A673 (cell line): ENCODE results near the gene ACYP2. TPM values are rescaled to one million over a fixed set of nuclear protein-coding genes. Genes with fewer than 3 reads are reported as not detected.

ENCODE experiments used
- BruUV-seq: library from RNA; stranded (reverse); fragments of 400-500 nt; replicated peaks from 2 replicates; lab custom pipeline; 2021; lab: Mats Ljungman, UMichigan
- CTCF ChIA-PET: fragments of 300-600 bp; sonication (Branson Sonifier 250); formaldehyde crosslinking; loops from one replicate; lab custom pipeline; 2022; ENCODE audit warnings: antibody characterized with exemption; lab: Charles Lee
- POLR2A ChIA-PET: fragments of 300-600 bp; sonication (Branson Sonifier 250); formaldehyde crosslinking; loops from one replicate; lab custom pipeline; 2022; ENCODE audit warnings: antibody characterized with exemption; ENCODE audit not compliant: low non-redundant PET; lab: Charles Lee
- DNase-seq: peaks from one replicate; pipeline ENCODE4 v3.0.0-alpha.2; 2015; ENCODE audit warnings: low spot score
- H3K27ac ChIP-seq: fragments of 200-600 bp; sonication (generic); 2 replicates; pipeline ENCODE4 v1.5.1; 2016; ENCODE audit warnings: mixed run types, low read depth, mild to moderate bottlenecking, mixed read lengths, antibody characterized with exemption, low read length; ENCODE audit not compliant: poor library complexity, severe bottlenecking
- H3K27me3 ChIP-seq: fragments of 200-600 bp; sonication (generic); replicated peaks from 2 replicates; pipeline ENCODE4 v1.6.1; 2017; ENCODE audit warnings: mixed run types, low read depth, mild to moderate bottlenecking, mixed read lengths, antibody characterized with exemption, low read length; ENCODE audit not compliant: insufficient read depth, poor library complexity
- H3K36me3 ChIP-seq: fragments of 200-600 bp; sonication (generic); 2 replicates; pipeline ENCODE4 v1.6.1; 2016; ENCODE audit warnings: mixed run types, mild to moderate bottlenecking, mixed read lengths, antibody characterized with exemption, low read length; ENCODE audit not compliant: insufficient read depth, poor library complexity, severe bottlenecking
- H3K4me1 ChIP-seq: fragments of 200-600 bp; sonication (generic); 2 replicates; pipeline ENCODE4 v1.6.1; 2017; ENCODE audit warnings: mixed run types, mild to moderate bottlenecking, mixed read lengths, antibody characterized with exemption, low read length; ENCODE audit not compliant: insufficient read depth, poor library complexity, severe bottlenecking
- H3K4me3 ChIP-seq: fragments of 200-600 bp; sonication (generic); 2 replicates; pipeline ENCODE4 v1.5.1; 2016; ENCODE audit warnings: low read depth, mixed run types, mild to moderate bottlenecking, mixed read lengths, low read length; ENCODE audit not compliant: poor library complexity, severe bottlenecking
- H3K9me3 ChIP-seq: fragments of 200-600 bp; sonication (generic); 2 replicates; pipeline ENCODE4 v1.6.1; 2016; ENCODE audit warnings: mixed run types, low read depth, mild to moderate bottlenecking, mixed read lengths, antibody characterized with exemption, low read length; ENCODE audit not compliant: poor library complexity, severe bottlenecking
- CTCF ChIP-seq: fragments of 300-800, 200-600 bp; sonication (generic); conservative IDR thresholded peaks from 2 replicates; pipeline ENCODE4 v1.5.1; 2017; ENCODE audit warnings: low read depth, mild to moderate bottlenecking, antibody characterized with exemption, low read length, moderate library complexity, mixed read lengths
- EZH2 ChIP-seq: fragments of 200-600 bp; sonication (generic); IDR thresholded peaks from 2 replicates; pipeline ENCODE4 v1.6.1; 2017; ENCODE audit warnings: borderline replicate concordance, low read depth, mild to moderate bottlenecking, mixed read lengths, antibody characterized with exemption, low read length; ENCODE audit not compliant: poor library complexity, severe bottlenecking
- intact Hi-C: fragments of 100-400 bp; cut with micrococcal nuclease; formaldehyde crosslinking; loops from one replicate; pipeline ENCODE4 v1.10.0; 2022; ENCODE audit not compliant: unreplicated experiment
- total RNA-seq: library from RNA; stranded (reverse); gene quantifications from 2 replicates; pipeline ENCODE4 v1.2.3, GENCODE V29; 2021

ACYP2 gene
- total RNA-seq, 1 experiment from 2014 or later = 10.1 TPM

GRCh38 chr2:54158311-54158710 is 42.9 kb downstream of the ACYP2 start:
- Histone ChIP-seq H3K4me1 (no peaks in the 10 kb centered on the region), H3K27ac (no peak overlapping the region), H3K36me3 (no peaks in the 10 kb centered on the region), H3K9me3 (peaks cover 2% of the 10 kb centered on the region), H3K27me3 (no peaks in the 10 kb centered on the region), H3K4me3 (no peak overlapping the region)
- ChIA-PET POLR2A (no interaction called here), CTCF (no interaction called here)
- intact Hi-C loops = no loop called here
- no peak for DNase-seq
- BruUV-seq = no TSS peak
- no peak for TF ChIP-seq CTCF
- no peak for TF ChIP-seq EZH2

- TF ChIP-seq CTCF = no peak; the same call in 1 of the 2 replicates
- no peak for TF ChIP-seq EZH2
- intact Hi-C loops = no loop called here
- no peaks in the 10 kb centered on the region for H3K27me3 ChIP-seq
- DNase-seq = no peak
- POLR2A ChIA-PET = interaction anchor here (0.7 kb wide), 1 partner anchor 179 kb away, joined by 3 read pairs; no protein-coding TSS in a partner anchor
- no peak overlapping the region for H3K27ac ChIP-seq
- no TSS peak for BruUV-seq
- no peaks in the 10 kb centered on the region for H3K9me3 ChIP-seq
- CTCF ChIA-PET = interaction anchor here (1.0 kb wide), 1 partner anchor 339 kb away, joined by 3 read pairs; no protein-coding TSS in a partner anchor
- H3K4me3 ChIP-seq = no peak overlapping the region
- no peaks in the 10 kb centered on the region for H3K36me3 ChIP-seq
- no peaks in the 10 kb centered on the region for H3K4me1 ChIP-seq
Measured at GRCh38 chr2:54161660-54162424, 46.4 kb downstream of the ACYP2 start.

- CTCF ChIA-PET = no interaction called here
- no peak overlapping the region for H3K27ac ChIP-seq
- no peaks in the 10 kb centered on the region for H3K4me1 ChIP-seq
- H3K27me3 ChIP-seq = no peaks in the 10 kb centered on the region
- POLR2A ChIA-PET = no interaction called here
- no TSS peak for BruUV-seq
- H3K36me3 ChIP-seq = no peaks in the 10 kb centered on the region
- TF ChIP-seq EZH2 (no peak), CTCF (no peak)
- H3K4me3 ChIP-seq = no peak overlapping the region
- DNase-seq = no peak
- intact Hi-C loops = no loop called here
- no peaks in the 10 kb centered on the region for H3K9me3 ChIP-seq
Measured at GRCh38 chr2:54164106-54164505, 48.7 kb downstream of the ACYP2 start.
